Neural cell (in vitro differentiated cells): Measurements from ENCODE around the gene AP5Z1. TPM values are rescaled to one million over a fixed set of nuclear protein-coding genes. Genes with fewer than 3 reads are reported as not detected.

Source experiments
- H2AFZ ChIP-seq: fragments of 200-600, 300-800 bp; sonication (generic), shearing (Covaris generic); 2 replicates; pipeline ENCODE4 v1.6.0; 2014; ENCODE audit warnings: low read depth, mild to moderate bottlenecking, antibody characterized with exemption, low read length, moderate library complexity
- H3F3A ChIP-seq: fragments of 200-600 bp; shearing (Covaris generic); 2 replicates; pipeline ENCODE4 v1.6.1; 2016; ENCODE audit warnings: mild to moderate bottlenecking, moderate library complexity, mixed read lengths, antibody characterized with exemption, low read length; ENCODE audit not compliant: insufficient read depth, poor library complexity, severe bottlenecking
- H3K27ac ChIP-seq: fragments of 200-600, 300-800 bp; sonication (generic), shearing (Covaris generic); 2 replicates; pipeline ENCODE4 v1.5.1; 2014; ENCODE audit warnings: mild to moderate bottlenecking, low read length, moderate library complexity
- H3K27me3 ChIP-seq: fragments of 300-800, 200-600 bp; sonication (generic), shearing (Covaris generic); 2 replicates; pipeline ENCODE4 v1.6.0; 2014; ENCODE audit warnings: mild to moderate bottlenecking, low read depth, low read length, moderate library complexity; ENCODE audit not compliant: insufficient read depth
- H3K36me3 ChIP-seq: fragments of 300-800, 200-600 bp; sonication (generic), shearing (Covaris generic); 2 replicates; pipeline ENCODE4 v1.5.1; 2014; ENCODE audit warnings: mild to moderate bottlenecking, antibody characterized with exemption, low read length, moderate library complexity; ENCODE audit not compliant: insufficient read depth
- H3K4me2 ChIP-seq: fragments of 300-800, 200-600 bp; sonication (generic), shearing (Covaris generic); 2 replicates; pipeline ENCODE4 v1.6.0; 2014; ENCODE audit warnings: mild to moderate bottlenecking, low read length
- H3K4me3 ChIP-seq: fragments of 300-800, 200-600 bp; sonication (generic), shearing (Covaris generic); 2 replicates; pipeline ENCODE4 v1.5.1; 2014; ENCODE audit warnings: mild to moderate bottlenecking, low read length, moderate library complexity
- H3K79me2 ChIP-seq: fragments of 200-600 bp; shearing (Covaris generic); replicated peaks from 2 replicates; pipeline ENCODE4 v1.6.0; 2014; ENCODE audit warnings: mild to moderate bottlenecking, low read length, moderate library complexity; ENCODE audit not compliant: insufficient read depth
- H3K9ac ChIP-seq: fragments of 300-800, 200-600 bp; sonication (generic), shearing (Covaris generic); 2 replicates; pipeline ENCODE4 v1.6.1; 2016; ENCODE audit warnings: mild to moderate bottlenecking, low read length, mixed read lengths
- H3K9me2 ChIP-seq: fragments of 200-600 bp; shearing (Covaris generic); 2 replicates; pipeline ENCODE4 v1.6.1; 2016; ENCODE audit warnings: mild to moderate bottlenecking, low read length, mixed read lengths; ENCODE audit not compliant: insufficient read depth
- H3K9me3 ChIP-seq: fragments of 200-600, 300-800 bp; sonication (generic), shearing (Covaris generic); 2 replicates; pipeline ENCODE4 v1.6.1; 2016; ENCODE audit warnings: mild to moderate bottlenecking, mixed run types, low read length, moderate library complexity, mixed read lengths
- H4K20me1 ChIP-seq: fragments of 200-600 bp; shearing (Covaris generic); 2 replicates; pipeline ENCODE4 v1.6.1; 2016; ENCODE audit warnings: mild to moderate bottlenecking, mixed run types; ENCODE audit not compliant: insufficient read depth
- EP300 ChIP-seq: fragments of 450-650 bp; conservative IDR thresholded peaks from 2 replicates; pipeline ENCODE4 v1.6.1; 2014; ENCODE audit warnings: antibody characterized with exemption, mild to moderate bottlenecking, moderate library complexity; ENCODE audit not compliant: poor library complexity, severe bottlenecking
- EZH2 ChIP-seq: fragments of 200-600, 300-800 bp; shearing (Covaris generic), sonication (generic); IDR thresholded peaks from 2 replicates; pipeline ENCODE4 v1.6.1; 2014; ENCODE audit warnings: antibody characterized with exemption, low read length, borderline replicate concordance, mild to moderate bottlenecking; ENCODE audit not compliant: insufficient read depth, poor library complexity, severe bottlenecking
- MXI1 ChIP-seq: fragments of 450-650 bp; conservative IDR thresholded peaks from 2 replicates; pipeline ENCODE4 v1.6.1; 2014; ENCODE audit warnings: antibody characterized with exemption, mild to moderate bottlenecking; ENCODE audit not compliant: poor library complexity, severe bottlenecking
- POLR2AphosphoS5 ChIP-seq: IDR thresholded peaks from 2 replicates; pipeline ENCODE4 v1.6.1; 2012
- RAD21 ChIP-seq: fragments of 450-650 bp; conservative IDR thresholded peaks from 2 replicates; pipeline ENCODE4 v1.6.1; 2014; ENCODE audit warnings: antibody characterized with exemption, mild to moderate bottlenecking, moderate library complexity
- SMC3 ChIP-seq: fragments of 450-650 bp; conservative IDR thresholded peaks from 2 replicates; pipeline ENCODE4 v1.6.1; 2014; ENCODE audit warnings: antibody characterized with exemption, mild to moderate bottlenecking, moderate library complexity; ENCODE audit not compliant: poor library complexity
- TAF1 ChIP-seq: IDR thresholded peaks from 2 replicates; pipeline ENCODE4 v1.6.1; 2012; ENCODE audit warnings: low read depth
- polyA plus RNA-seq: library from polyadenylated mRNA; depleted of rRNA; stranded (reverse); fragments of >200 nt; gene quantifications from 2 replicates; pipeline ENCODE4 v1.2.3, GENCODE V29; 2014
- TF ChIP-seq, protein P1 (sequence below): fragments of 450-650 bp; IDR thresholded peaks from 2 replicates; pipeline ENCODE4 v1.5.1; 2014; ENCODE audit warnings: antibody characterized with exemption, mild to moderate bottlenecking, moderate library complexity; ENCODE audit not compliant: poor library complexity, severe bottlenecking
- TF ChIP-seq, protein P2 (sequence below): IDR thresholded peaks from 2 replicates; pipeline ENCODE4 v1.6.1; 2012; ENCODE audit warnings: borderline replicate concordance

AP5Z1 gene
- polyA plus RNA-seq, 1 donor from 2014 or later, result 36.9 TPM

DNA sequence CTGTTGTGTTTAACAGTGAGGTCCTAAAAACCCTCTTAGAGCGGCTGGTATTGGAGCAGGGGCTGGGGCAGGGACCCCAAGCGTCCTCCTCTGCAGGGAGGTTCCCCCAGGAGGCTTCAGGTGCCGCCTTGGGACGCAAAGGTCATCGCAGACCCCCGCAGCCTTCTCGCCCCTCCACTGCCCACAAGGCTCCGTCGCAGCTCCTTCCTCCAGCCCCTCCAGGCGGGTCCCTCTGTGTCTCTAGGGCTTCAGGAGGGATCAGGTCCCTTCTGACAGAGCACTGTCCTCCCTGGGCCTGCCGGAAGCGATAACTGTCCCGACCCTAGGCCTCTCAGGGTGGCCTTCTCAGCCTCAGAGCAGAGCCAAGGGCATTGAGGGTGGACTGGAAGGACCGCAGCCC lies 26.1 kb upstream of the AP5Z1 start:
- Histone ChIP-seq H3K9me3 (no peaks in the 10 kb centered on the region), H3K36me3 (no peaks in the 10 kb centered on the region), H3K9ac (no peak overlapping the region), H3K4me3 (no peak overlapping the region), H3F3A (no peaks in the 10 kb centered on the region), H3K27me3 (no peaks in the 10 kb centered on the region), H3K4me2 (no peak overlapping the region), H3K79me2 (no peaks in the 10 kb centered on the region), H3K9me2 (no peaks in the 10 kb centered on the region), H2AFZ (no peak overlapping the region), H4K20me1 (no peaks in the 10 kb centered on the region), H3K27ac (no peak overlapping the region)
- TF ChIP-seq MXI1, result no peak
- TF ChIP-seq, protein P1, sequence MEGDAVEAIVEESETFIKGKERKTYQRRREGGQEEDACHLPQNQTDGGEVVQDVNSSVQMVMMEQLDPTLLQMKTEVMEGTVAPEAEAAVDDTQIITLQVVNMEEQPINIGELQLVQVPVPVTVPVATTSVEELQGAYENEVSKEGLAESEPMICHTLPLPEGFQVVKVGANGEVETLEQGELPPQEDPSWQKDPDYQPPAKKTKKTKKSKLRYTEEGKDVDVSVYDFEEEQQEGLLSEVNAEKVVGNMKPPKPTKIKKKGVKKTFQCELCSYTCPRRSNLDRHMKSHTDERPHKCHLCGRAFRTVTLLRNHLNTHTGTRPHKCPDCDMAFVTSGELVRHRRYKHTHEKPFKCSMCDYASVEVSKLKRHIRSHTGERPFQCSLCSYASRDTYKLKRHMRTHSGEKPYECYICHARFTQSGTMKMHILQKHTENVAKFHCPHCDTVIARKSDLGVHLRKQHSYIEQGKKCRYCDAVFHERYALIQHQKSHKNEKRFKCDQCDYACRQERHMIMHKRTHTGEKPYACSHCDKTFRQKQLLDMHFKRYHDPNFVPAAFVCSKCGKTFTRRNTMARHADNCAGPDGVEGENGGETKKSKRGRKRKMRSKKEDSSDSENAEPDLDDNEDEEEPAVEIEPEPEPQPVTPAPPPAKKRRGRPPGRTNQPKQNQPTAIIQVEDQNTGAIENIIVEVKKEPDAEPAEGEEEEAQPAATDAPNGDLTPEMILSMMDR, result no peak
- TF ChIP-seq SMC3, result no peak
- no peak for TF ChIP-seq EP300
- TF ChIP-seq EZH2, result no peak
- TF ChIP-seq RAD21, result no peak
- TF ChIP-seq, protein P2, sequence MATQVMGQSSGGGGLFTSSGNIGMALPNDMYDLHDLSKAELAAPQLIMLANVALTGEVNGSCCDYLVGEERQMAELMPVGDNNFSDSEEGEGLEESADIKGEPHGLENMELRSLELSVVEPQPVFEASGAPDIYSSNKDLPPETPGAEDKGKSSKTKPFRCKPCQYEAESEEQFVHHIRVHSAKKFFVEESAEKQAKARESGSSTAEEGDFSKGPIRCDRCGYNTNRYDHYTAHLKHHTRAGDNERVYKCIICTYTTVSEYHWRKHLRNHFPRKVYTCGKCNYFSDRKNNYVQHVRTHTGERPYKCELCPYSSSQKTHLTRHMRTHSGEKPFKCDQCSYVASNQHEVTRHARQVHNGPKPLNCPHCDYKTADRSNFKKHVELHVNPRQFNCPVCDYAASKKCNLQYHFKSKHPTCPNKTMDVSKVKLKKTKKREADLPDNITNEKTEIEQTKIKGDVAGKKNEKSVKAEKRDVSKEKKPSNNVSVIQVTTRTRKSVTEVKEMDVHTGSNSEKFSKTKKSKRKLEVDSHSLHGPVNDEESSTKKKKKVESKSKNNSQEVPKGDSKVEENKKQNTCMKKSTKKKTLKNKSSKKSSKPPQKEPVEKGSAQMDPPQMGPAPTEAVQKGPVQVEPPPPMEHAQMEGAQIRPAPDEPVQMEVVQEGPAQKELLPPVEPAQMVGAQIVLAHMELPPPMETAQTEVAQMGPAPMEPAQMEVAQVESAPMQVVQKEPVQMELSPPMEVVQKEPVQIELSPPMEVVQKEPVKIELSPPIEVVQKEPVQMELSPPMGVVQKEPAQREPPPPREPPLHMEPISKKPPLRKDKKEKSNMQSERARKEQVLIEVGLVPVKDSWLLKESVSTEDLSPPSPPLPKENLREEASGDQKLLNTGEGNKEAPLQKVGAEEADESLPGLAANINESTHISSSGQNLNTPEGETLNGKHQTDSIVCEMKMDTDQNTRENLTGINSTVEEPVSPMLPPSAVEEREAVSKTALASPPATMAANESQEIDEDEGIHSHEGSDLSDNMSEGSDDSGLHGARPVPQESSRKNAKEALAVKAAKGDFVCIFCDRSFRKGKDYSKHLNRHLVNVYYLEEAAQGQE, result no peak
- no peak for TF ChIP-seq POLR2AphosphoS5
- no peak for TF ChIP-seq TAF1

DNA sequence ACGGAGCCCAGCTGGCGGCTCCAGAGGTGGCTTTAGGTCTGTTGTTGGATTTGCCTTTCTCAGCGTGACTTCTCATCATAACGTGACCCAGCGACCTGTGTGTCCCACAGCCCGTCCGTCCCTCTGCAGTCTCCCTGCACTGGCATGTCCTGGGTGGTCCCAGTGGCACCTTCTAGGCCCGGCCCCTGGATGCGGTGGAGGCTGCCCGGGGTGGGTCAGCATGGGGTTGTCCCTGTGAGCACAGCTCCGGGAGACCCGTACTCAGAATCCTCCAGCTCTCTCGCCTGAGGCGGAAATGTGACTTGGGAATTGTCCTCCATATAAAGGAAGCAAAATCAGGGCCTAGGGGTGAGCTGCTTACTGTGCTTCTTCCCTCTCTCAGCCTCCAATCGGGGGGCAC lies 25.6 kb upstream of the AP5Z1 start:
- no peaks in the 10 kb centered on the region for H3K27me3 ChIP-seq
- H3K36me3 ChIP-seq, result no peaks in the 10 kb centered on the region

More for the DNA sequence above, 25.6 kb upstream of the AP5Z1 start:
- Histone ChIP-seq H3K79me2 (no peaks in the 10 kb centered on the region), H3K4me2 (no peak overlapping the region), H4K20me1 (no peaks in the 10 kb centered on the region), H3K9ac (no peak overlapping the region), H3F3A (no peaks in the 10 kb centered on the region), H3K9me3 (no peaks in the 10 kb centered on the region), H3K9me2 (no peaks in the 10 kb centered on the region), H2AFZ (no peak overlapping the region), H3K4me3 (no peak overlapping the region), H3K27ac (no peak overlapping the region)
- TF ChIP-seq EP300 (no peak), RAD21 (no peak), SMC3 (no peak), POLR2AphosphoS5 (no peak), MXI1 (no peak), TAF1 (no peak), EZH2 (no peak)
- TF ChIP-seq, protein P1, result no peak
- TF ChIP-seq, protein P2, result no peak
